ENCODE results near the gene JMJD1C. TPM values are rescaled to one million over a fixed set of nuclear protein-coding genes. Genes with fewer than 3 reads are reported as not detected.

JMJD1C gene
- total RNA-seq, 1 experiment from 2014 or later: 139 TPM

DNA sequence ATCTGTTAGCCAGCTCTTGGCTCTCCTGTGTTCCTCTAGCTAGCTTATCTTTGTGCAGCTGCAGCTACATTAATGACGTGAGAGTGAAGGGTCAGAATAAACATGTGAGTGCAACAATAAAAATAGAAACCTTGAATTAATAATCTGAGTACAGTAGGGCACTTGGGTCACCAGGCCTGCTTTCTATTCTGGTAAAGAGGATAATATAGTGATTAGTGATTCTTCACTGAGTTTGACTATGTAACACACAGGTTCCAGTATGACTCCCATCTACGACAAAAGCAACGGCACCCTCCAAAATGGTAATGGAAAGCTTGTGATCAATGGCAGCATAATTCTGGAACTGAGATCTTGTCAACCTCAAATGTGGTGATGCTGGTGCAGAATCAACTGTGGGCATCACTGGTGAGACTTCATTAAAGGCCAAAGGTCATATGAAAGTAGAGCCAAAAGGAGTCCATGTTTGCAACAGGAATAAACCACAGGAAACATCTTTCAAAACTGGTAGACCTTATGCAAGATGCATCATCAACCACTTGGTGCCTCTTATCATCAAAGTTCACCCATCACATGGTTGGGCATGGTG is 255.1 kb downstream of the JMJD1C start:
- CTCF ChIA-PET: interaction anchor here (0.6 kb wide), 1 partner anchor 37 kb away, joined by 7 read pairs; no protein-coding TSS in a partner anchor
- no peaks in the 10 kb centered on the region for H3K27me3 ChIP-seq (ENCODE audit: low read length)
- H3K36me3 ChIP-seq (ENCODE audit: low read depth, low read length): peaks cover 78% of the 10 kb centered on the region
- peaks cover 43% of the 10 kb centered on the region for H4K20me1 ChIP-seq (ENCODE audit: low read length)
- H3K9me2 ChIP-seq (replicated peaks; ENCODE audit: low read length): no peaks in the 10 kb centered on the region
- no peaks in the 10 kb centered on the region for H3K9me3 ChIP-seq (ENCODE audit: low read length)
- H3K4me1 ChIP-seq (ENCODE audit: insufficient read depth, low read length): peaks cover 8% of the 10 kb centered on the region
- H3K4me3 ChIP-seq (ENCODE audit: low read length): no peak overlapping the region
- intact Hi-C loops (cut with micrococcal nuclease): no loop called here
- no peak overlapping the region for H3K4me2 ChIP-seq (ENCODE audit: low read length)
- no peak overlapping the region for H3K9ac ChIP-seq (ENCODE audit: low read length)
- no peak overlapping the region for H2AFZ ChIP-seq (ENCODE audit: low read length)
- TF ChIP-seq EZH2 (IDR thresholded peaks at IDR 0.05; ENCODE audit: low read length, unreplicated experiment) (no peak), EZH2phosphoT487 (IDR thresholded peaks at IDR 0.05; ENCODE audit: borderline replicate concordance, low read length) (no peak)
- TF ChIP-seq, protein P1, sequence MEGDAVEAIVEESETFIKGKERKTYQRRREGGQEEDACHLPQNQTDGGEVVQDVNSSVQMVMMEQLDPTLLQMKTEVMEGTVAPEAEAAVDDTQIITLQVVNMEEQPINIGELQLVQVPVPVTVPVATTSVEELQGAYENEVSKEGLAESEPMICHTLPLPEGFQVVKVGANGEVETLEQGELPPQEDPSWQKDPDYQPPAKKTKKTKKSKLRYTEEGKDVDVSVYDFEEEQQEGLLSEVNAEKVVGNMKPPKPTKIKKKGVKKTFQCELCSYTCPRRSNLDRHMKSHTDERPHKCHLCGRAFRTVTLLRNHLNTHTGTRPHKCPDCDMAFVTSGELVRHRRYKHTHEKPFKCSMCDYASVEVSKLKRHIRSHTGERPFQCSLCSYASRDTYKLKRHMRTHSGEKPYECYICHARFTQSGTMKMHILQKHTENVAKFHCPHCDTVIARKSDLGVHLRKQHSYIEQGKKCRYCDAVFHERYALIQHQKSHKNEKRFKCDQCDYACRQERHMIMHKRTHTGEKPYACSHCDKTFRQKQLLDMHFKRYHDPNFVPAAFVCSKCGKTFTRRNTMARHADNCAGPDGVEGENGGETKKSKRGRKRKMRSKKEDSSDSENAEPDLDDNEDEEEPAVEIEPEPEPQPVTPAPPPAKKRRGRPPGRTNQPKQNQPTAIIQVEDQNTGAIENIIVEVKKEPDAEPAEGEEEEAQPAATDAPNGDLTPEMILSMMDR (conservative IDR thresholded peaks at IDR 0.05; ENCODE audit: low read depth, low read length): no peak
- H3K27ac ChIP-seq (ENCODE audit: low read length): no peak overlapping the region
- ATAC-seq (no peak; the same call in 1 of the 2 replicates), DNase-seq (no peak)
- no peaks in the 10 kb centered on the region for H3F3A ChIP-seq (ENCODE audit: low read length, unreplicated experiment)
- BruUV-seq (replicated peaks): no TSS peak
- POLR2A ChIA-PET (ENCODE audit: unreplicated experiment): no interaction called here
- H3K79me2 ChIP-seq (ENCODE audit: low read length): peaks cover 60% of the 10 kb centered on the region

GRCh38 chr10:63209705-63210104 is 256.1 kb downstream of the JMJD1C start:
- H3K27me3 ChIP-seq (ENCODE audit: low read length): no peaks in the 10 kb centered on the region
- H3F3A ChIP-seq (ENCODE audit: low read length, unreplicated experiment): no peaks in the 10 kb centered on the region
- DNase-seq (peak; percentile 53), ATAC-seq (peak; percentile 42)
- H3K9me3 ChIP-seq (ENCODE audit: low read length): no peaks in the 10 kb centered on the region
- peaks cover 60% of the 10 kb centered on the region for H3K79me2 ChIP-seq (ENCODE audit: low read length)
- ChIA-PET POLR2A (ENCODE audit: unreplicated experiment) (no interaction called here), CTCF (no interaction called here)
- TF ChIP-seq EZH2phosphoT487 (IDR thresholded peaks at IDR 0.05; ENCODE audit: borderline replicate concordance, low read length): no peak
- intact Hi-C loops (cut with micrococcal nuclease): no loop called here
- H3K4me2 ChIP-seq (ENCODE audit: low read length): no peak overlapping the region
- H2AFZ ChIP-seq (ENCODE audit: low read length): no peak overlapping the region
- H3K36me3 ChIP-seq (ENCODE audit: low read depth, low read length): peaks cover 78% of the 10 kb centered on the region
- H3K9me2 ChIP-seq (replicated peaks; ENCODE audit: low read length): no peaks in the 10 kb centered on the region
- no peak overlapping the region for H3K27ac ChIP-seq (ENCODE audit: low read length)
- H4K20me1 ChIP-seq (ENCODE audit: low read length): peaks cover 38% of the 10 kb centered on the region
- H3K4me1 ChIP-seq (ENCODE audit: insufficient read depth, low read length): peaks cover 8% of the 10 kb centered on the region
- no TSS peak for BruUV-seq (replicated peaks)
- H3K9ac ChIP-seq (ENCODE audit: low read length): no peak overlapping the region
- H3K4me3 ChIP-seq (ENCODE audit: low read length): no peak overlapping the region

GRCh38 chr10:63208986-63209385 is 256.8 kb downstream of the JMJD1C start:
- no peak overlapping the region for H2AFZ ChIP-seq (ENCODE audit: low read length)
- no peaks in the 10 kb centered on the region for H3F3A ChIP-seq (ENCODE audit: low read length, unreplicated experiment)
- H4K20me1 ChIP-seq (ENCODE audit: low read length): peaks cover 38% of the 10 kb centered on the region
- no peak overlapping the region for H3K9ac ChIP-seq (ENCODE audit: low read length)
- H3K27me3 ChIP-seq (ENCODE audit: low read length): no peaks in the 10 kb centered on the region
- DNase-seq (no peak), ATAC-seq (no peak)
- peaks cover 61% of the 10 kb centered on the region for H3K79me2 ChIP-seq (ENCODE audit: low read length)
- TF ChIP-seq EZH2phosphoT487 (IDR thresholded peaks at IDR 0.05; ENCODE audit: borderline replicate concordance, low read length) (no peak), EZH2 (IDR thresholded peaks at IDR 0.05; ENCODE audit: low read length, unreplicated experiment) (no peak)
- peaks cover 75% of the 10 kb centered on the region for H3K36me3 ChIP-seq (ENCODE audit: low read depth, low read length)
- no peaks in the 10 kb centered on the region for H3K9me2 ChIP-seq (replicated peaks; ENCODE audit: low read length)
- no peaks in the 10 kb centered on the region for H3K9me3 ChIP-seq (ENCODE audit: low read length)
- H3K4me3 ChIP-seq (ENCODE audit: low read length): no peak overlapping the region
- H3K4me2 ChIP-seq (ENCODE audit: low read length): no peak overlapping the region
- no peak overlapping the region for H3K27ac ChIP-seq (ENCODE audit: low read length)
- POLR2A ChIA-PET (ENCODE audit: unreplicated experiment): no interaction called here
- intact Hi-C loops (cut with micrococcal nuclease): no loop called here
- H3K4me1 ChIP-seq (ENCODE audit: insufficient read depth, low read length): peaks cover 8% of the 10 kb centered on the region
- no TSS peak for BruUV-seq (replicated peaks)
- CTCF ChIA-PET: no interaction called here

Data from PC-3 (cell line).